Parathyroid adenoma (tissue), 2 donors: ENCODE results near the gene RBM19.

Experiments
- H2AFZ ChIP-seq: fragments of 300-600 bp; sonication (generic); one replicate; pipeline ENCODE4 v1.7.0; 2017; ENCODE audit warnings: antibody characterized with exemption, mild to moderate bottlenecking
- H3K27ac ChIP-seq: fragments of 300-600 bp; sonication (generic); one replicate; pipeline ENCODE4 v1.7.0; 2017
- H3K27me3 ChIP-seq: fragments of 300-600 bp; sonication (generic); one replicate; pipeline ENCODE4 v1.7.0; 2017; ENCODE audit warnings: low read length; ENCODE audit not compliant: control insufficient read depth, insufficient read depth
- H3K36me3 ChIP-seq: fragments of 300-600 bp; sonication (generic); one replicate; pipeline ENCODE4 v1.7.0; 2017; ENCODE audit warnings: low read length; ENCODE audit not compliant: control insufficient read depth, insufficient read depth
- H3K4me1 ChIP-seq: fragments of 300-600 bp; sonication (generic); one replicate; pipeline ENCODE4 v1.7.0; 2017; ENCODE audit warnings: control low read depth
- H3K4me2 ChIP-seq: fragments of 300-600 bp; sonication (generic); one replicate; pipeline ENCODE4 v1.7.0; 2017; ENCODE audit warnings: low read length
- H3K4me3 ChIP-seq: fragments of 300-600 bp; sonication (generic); one replicate; pipeline ENCODE4 v1.7.0; 2017; ENCODE audit warnings: low read depth, low read length
- H3K79me2 ChIP-seq: fragments of 300-600 bp; sonication (generic); one replicate; pipeline ENCODE4 v1.7.0; 2017; ENCODE audit warnings: control low read depth
- H3K9ac ChIP-seq: fragments of 300-600 bp; sonication (generic); one replicate; pipeline ENCODE4 v1.7.0; 2017; ENCODE audit warnings: mild to moderate bottlenecking
- H3K9me3 ChIP-seq: fragments of 300-600 bp; sonication (generic); one replicate; pipeline ENCODE4 v1.7.0; 2017; ENCODE audit warnings: low read length; ENCODE audit not compliant: control insufficient read depth
- CTCF ChIP-seq: fragments of 300-600 bp; sonication (generic); IDR thresholded peaks from one replicate; pipeline ENCODE4 v1.7.0; 2017; ENCODE audit warnings: antibody characterized with exemption, mild to moderate bottlenecking
- donor health status: primary hyperparathyroidism.

Gene RBM19

GRCh38 chr12:113893221-113893620 lies 72.9 kb downstream of the RBM19 start:
- no peaks in the 10 kb centered on the region for H3K36me3 ChIP-seq
- TF ChIP-seq CTCF: no peak

GRCh38 chr12:113892556-113892955 lies 73.6 kb downstream of the RBM19 start:
- Histone ChIP-seq H3K4me3 (no peak overlapping the region), H3K9me3 (no peaks in the 10 kb centered on the region), H3K79me2 (no peaks in the 10 kb centered on the region), H3K4me1 (no peaks in the 10 kb centered on the region), H3K27ac (no peak overlapping the region), H3K9ac (no peak overlapping the region), H3K36me3 (no peaks in the 10 kb centered on the region), H2AFZ (no peak overlapping the region), H3K27me3 (no peaks in the 10 kb centered on the region), H3K4me2 (no peak overlapping the region)
- no peak for TF ChIP-seq CTCF

More at GRCh38 chr12:113893221-113893620, 72.9 kb downstream of the RBM19 start:
- H3K27ac ChIP-seq: no peak overlapping the region
- H2AFZ ChIP-seq: no peak overlapping the region
- no peak overlapping the region for H3K4me2 ChIP-seq
- no peaks in the 10 kb centered on the region for H3K79me2 ChIP-seq
- H3K9ac ChIP-seq: no peak overlapping the region
- no peak overlapping the region for H3K4me3 ChIP-seq
- H3K9me3 ChIP-seq: no peaks in the 10 kb centered on the region
- H3K4me1 ChIP-seq: no peaks in the 10 kb centered on the region
- H3K27me3 ChIP-seq: no peaks in the 10 kb centered on the region

GRCh38 chr12:113891739-113892520 lies 74.2 kb downstream of the RBM19 start:
- H3K36me3 ChIP-seq: no peaks in the 10 kb centered on the region
- no peaks in the 10 kb centered on the region for H3K9me3 ChIP-seq
- H3K4me1 ChIP-seq: no peaks in the 10 kb centered on the region
- no peak for TF ChIP-seq CTCF
- no peaks in the 10 kb centered on the region for H3K27me3 ChIP-seq
- no peak overlapping the region for H2AFZ ChIP-seq
- H3K9ac ChIP-seq: no peak overlapping the region
- no peak overlapping the region for H3K27ac ChIP-seq
- no peak overlapping the region for H3K4me3 ChIP-seq
- H3K4me2 ChIP-seq: no peak overlapping the region
- no peaks in the 10 kb centered on the region for H3K79me2 ChIP-seq

GRCh38 chr12:113891167-113891692 lies 74.9 kb downstream of the RBM19 start:
- TF ChIP-seq CTCF: no peak
- Histone ChIP-seq H3K4me1 (no peaks in the 10 kb centered on the region), H3K4me3 (no peak overlapping the region), H3K9me3 (no peaks in the 10 kb centered on the region), H3K27ac (no peak overlapping the region), H3K9ac (no peak overlapping the region), H3K27me3 (no peaks in the 10 kb centered on the region), H3K79me2 (no peaks in the 10 kb centered on the region), H3K36me3 (no peaks in the 10 kb centered on the region), H3K4me2 (no peak overlapping the region), H2AFZ (no peak overlapping the region)
